ENCODE measurements around the gene UGT1A6. TPM values are rescaled to one million over a fixed set of nuclear protein-coding genes. Genes with fewer than 3 reads are reported as not detected.

Gene UGT1A6
- total and polyA plus RNA-seq, 2 of the 13 experiments (the other 11 are each of a cell fraction or from before 2014, with no cell fraction given) = 0.25 TPM; not detected in 1

GRCh38 chr2:233816771-233817170, 124.1 kb downstream of the UGT1A6 start:
- Histone ChIP-seq H3K27ac (ENCODE audit: extremely low read length, insufficient read depth, low read length) (no peak overlapping the region), H2AFZ (ENCODE audit: low read length) (no peak overlapping the region), H4K20me1 (ENCODE audit: insufficient read depth, low read length) (no peaks in the 10 kb centered on the region), H3K36me3 (replicated peaks in 1 of 2; ENCODE audit: control insufficient read depth in 1 of 2, insufficient read depth in 2 of 2, low read length in 2 of 2) (no peaks in the 10 kb centered on the region), H3K79me2 (ENCODE audit: insufficient read depth, low read length) (no peaks in the 10 kb centered on the region), H3K9me3 (ENCODE audit: low read length) (no peaks in the 10 kb centered on the region), H3K27me3 (ENCODE audit: control insufficient read depth in 1 of 2, insufficient read depth in 2 of 2, low read length in 2 of 2) (peaks cover 7 to 34% of the 10 kb centered on the region in 2 experiments; a peak in 4 of 5 replicates), H3K4me2 (ENCODE audit: low read depth, low read length) (no peak overlapping the region), H3K4me3 (replicated peaks in 1 of 3; ENCODE audit: insufficient read depth in 1 of 3, low read depth in 2 of 3, low read length in 3 of 3) (no peak overlapping the region), H3K9ac (ENCODE audit: insufficient read depth, low read depth, low read length) (no peak overlapping the region), H3K4me1 (ENCODE audit: insufficient read depth, low read length) (peaks cover 23% of the 10 kb centered on the region)
- ChIA-PET POLR2A (no interaction called here), CTCF (ENCODE audit: low intra/inter-chr PET ratio, low total read pairs) (no interaction called here)
- 31% methylated on average over 4 of the region's 4 CpGs for WGBS (ENCODE audit: low lambda C conversion rate)
- BruUV-seq (replicated peaks) = no TSS peak
- DNase-seq (ENCODE audit: low spot score) (no peak), ATAC-seq (no peak), FAIRE-seq (no peak)
- intact Hi-C loops (cut with micrococcal nuclease; ENCODE audit: unreplicated experiment) (no loop called here), in situ Hi-C loops (cut with HindIII; ENCODE audit: extremely low pct_ligation_motif_present, low pct_unique_long_range_greater_than_20kb) (no loop called here)
- TF ChIP-seq ZNF44 (CRISPR knock-in tag; IDR thresholded peaks at IDR 0.05) (no peak), MZF1 (CRISPR knock-in tag; IDR thresholded peaks at IDR 0.05; ENCODE audit: borderline replicate concordance) (no peak), DDIT3 (CRISPR knock-in tag; IDR thresholded peaks at IDR 0.05) (no peak), HDAC6 (IDR thresholded peaks at IDR 0.05; ENCODE audit: low read depth, low read length) (no peak), GMEB1 (CRISPR knock-in tag; IDR thresholded peaks at IDR 0.05; ENCODE audit: borderline replicate concordance) (no peak), ZNF557 (CRISPR knock-in tag; IDR thresholded peaks at IDR 0.05) (no peak), ZNF10 (CRISPR knock-in tag; IDR thresholded peaks at IDR 0.05; ENCODE audit: borderline replicate concordance, low read depth) (no peak)
- TF ChIP-seq, protein P1, sequence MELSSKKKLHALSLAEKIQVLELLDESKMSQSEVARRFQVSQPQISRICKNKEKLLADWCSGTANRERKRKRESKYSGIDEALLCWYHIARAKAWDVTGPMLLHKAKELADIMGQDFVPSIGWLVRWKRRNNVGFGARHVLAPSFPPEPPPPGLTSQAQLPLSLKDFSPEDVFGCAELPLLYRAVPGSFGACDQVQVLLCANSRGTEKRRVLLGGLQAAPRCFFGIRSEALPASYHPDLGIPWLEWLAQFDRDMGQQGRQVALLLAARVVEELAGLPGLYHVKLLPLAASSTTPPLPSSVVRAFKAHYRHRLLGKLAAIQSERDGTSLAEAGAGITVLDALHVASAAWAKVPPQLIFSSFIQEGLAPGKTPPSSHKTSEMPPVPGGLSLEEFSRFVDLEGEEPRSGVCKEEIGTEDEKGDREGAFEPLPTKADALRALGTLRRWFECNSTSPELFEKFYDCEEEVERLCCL (CRISPR knock-in tag; IDR thresholded peaks at IDR 0.05; ENCODE audit: borderline replicate concordance) = no peak
- TF ChIP-seq, protein P2, sequence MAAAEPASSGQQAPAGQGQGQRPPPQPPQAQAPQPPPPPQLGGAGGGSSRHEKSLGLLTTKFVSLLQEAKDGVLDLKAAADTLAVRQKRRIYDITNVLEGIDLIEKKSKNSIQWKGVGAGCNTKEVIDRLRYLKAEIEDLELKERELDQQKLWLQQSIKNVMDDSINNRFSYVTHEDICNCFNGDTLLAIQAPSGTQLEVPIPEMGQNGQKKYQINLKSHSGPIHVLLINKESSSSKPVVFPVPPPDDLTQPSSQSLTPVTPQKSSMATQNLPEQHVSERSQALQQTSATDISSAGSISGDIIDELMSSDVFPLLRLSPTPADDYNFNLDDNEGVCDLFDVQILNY (CRISPR knock-in tag; conservative IDR thresholded peaks at IDR 0.05) = no peak
- TF ChIP-seq, protein P3, sequence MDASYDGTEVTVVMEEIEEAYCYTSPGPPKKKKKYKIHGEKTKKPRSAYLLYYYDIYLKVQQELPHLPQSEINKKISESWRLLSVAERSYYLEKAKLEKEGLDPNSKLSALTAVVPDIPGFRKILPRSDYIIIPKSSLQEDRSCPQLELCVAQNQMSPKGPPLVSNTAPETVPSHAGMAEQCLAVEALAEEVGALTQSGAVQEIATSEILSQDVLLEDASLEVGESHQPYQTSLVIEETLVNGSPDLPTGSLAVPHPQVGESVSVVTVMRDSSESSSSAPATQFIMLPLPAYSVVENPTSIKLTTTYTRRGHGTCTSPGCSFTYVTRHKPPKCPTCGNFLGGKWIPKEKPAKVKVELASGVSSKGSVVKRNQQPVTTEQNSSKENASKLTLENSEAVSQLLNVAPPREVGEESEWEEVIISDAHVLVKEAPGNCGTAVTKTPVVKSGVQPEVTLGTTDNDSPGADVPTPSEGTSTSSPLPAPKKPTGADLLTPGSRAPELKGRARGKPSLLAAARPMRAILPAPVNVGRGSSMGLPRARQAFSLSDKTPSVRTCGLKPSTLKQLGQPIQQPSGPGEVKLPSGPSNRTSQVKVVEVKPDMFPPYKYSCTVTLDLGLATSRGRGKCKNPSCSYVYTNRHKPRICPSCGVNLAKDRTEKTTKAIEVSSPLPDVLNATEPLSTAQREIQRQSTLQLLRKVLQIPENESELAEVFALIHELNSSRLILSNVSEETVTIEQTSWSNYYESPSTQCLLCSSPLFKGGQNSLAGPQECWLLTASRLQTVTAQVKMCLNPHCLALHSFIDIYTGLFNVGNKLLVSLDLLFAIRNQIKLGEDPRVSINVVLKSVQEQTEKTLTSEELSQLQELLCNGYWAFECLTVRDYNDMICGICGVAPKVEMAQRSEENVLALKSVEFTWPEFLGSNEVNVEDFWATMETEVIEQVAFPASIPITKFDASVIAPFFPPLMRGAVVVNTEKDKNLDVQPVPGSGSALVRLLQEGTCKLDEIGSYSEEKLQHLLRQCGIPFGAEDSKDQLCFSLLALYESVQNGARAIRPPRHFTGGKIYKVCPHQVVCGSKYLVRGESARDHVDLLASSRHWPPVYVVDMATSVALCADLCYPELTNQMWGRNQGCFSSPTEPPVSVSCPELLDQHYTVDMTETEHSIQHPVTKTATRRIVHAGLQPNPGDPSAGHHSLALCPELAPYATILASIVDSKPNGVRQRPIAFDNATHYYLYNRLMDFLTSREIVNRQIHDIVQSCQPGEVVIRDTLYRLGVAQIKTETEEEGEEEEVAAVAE (CRISPR knock-in tag; IDR thresholded peaks at IDR 0.05; ENCODE audit: borderline replicate concordance) = no peak
- TF ChIP-seq, protein P4, sequence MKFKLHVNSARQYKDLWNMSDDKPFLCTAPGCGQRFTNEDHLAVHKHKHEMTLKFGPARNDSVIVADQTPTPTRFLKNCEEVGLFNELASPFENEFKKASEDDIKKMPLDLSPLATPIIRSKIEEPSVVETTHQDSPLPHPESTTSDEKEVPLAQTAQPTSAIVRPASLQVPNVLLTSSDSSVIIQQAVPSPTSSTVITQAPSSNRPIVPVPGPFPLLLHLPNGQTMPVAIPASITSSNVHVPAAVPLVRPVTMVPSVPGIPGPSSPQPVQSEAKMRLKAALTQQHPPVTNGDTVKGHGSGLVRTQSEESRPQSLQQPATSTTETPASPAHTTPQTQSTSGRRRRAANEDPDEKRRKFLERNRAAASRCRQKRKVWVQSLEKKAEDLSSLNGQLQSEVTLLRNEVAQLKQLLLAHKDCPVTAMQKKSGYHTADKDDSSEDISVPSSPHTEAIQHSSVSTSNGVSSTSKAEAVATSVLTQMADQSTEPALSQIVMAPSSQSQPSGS (CRISPR knock-in tag; IDR thresholded peaks at IDR 0.05) = no peak

All from HepG2 (cell line).